GM20431 (cell line): ENCODE results near the gene HMGCLL1.

Experiments used
- in situ Hi-C: fragments of 300-500 bp; cut with MseI, MboI; formaldehyde crosslinking; loops from one replicate; pipeline ENCODE4 v1.15.0; 2020; ENCODE audit warnings: low sequenced_read_pairs; ENCODE audit not compliant: unreplicated experiment

HMGCLL1 gene

DNA sequence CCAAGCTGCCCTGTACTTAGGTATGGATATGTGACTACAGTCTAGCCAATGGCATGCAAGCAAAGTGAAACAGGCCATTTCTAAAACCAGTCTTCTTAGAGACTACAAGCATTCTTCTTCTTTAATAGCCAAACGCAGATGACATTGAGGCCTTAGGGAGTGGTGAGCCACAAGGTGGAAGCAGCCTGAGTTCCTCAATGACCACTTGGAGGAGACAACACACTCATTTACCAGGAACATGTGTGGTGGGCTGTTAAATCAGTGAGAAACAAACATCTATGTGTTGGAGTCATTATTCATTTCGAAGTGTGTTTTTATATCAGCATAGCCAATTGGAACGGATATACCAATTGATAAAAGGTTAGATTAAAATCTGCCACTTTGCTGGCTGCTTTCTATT, 129.8 kb downstream of the HMGCLL1 start:
- in situ Hi-C loops = no loop called here

- in situ Hi-C loops = no loop called here
These were observed 130.5 kb downstream of the HMGCLL1 start for GRCh38 chr6:55448451-55448850.

GRCh38 chr6:55447891-55448290, 131.1 kb downstream of the HMGCLL1 start:
- in situ Hi-C loops = no loop called here

GRCh38 chr6:55445648-55446204, 133.3 kb downstream of the HMGCLL1 start:
- in situ Hi-C loops = no loop called here

DNA sequence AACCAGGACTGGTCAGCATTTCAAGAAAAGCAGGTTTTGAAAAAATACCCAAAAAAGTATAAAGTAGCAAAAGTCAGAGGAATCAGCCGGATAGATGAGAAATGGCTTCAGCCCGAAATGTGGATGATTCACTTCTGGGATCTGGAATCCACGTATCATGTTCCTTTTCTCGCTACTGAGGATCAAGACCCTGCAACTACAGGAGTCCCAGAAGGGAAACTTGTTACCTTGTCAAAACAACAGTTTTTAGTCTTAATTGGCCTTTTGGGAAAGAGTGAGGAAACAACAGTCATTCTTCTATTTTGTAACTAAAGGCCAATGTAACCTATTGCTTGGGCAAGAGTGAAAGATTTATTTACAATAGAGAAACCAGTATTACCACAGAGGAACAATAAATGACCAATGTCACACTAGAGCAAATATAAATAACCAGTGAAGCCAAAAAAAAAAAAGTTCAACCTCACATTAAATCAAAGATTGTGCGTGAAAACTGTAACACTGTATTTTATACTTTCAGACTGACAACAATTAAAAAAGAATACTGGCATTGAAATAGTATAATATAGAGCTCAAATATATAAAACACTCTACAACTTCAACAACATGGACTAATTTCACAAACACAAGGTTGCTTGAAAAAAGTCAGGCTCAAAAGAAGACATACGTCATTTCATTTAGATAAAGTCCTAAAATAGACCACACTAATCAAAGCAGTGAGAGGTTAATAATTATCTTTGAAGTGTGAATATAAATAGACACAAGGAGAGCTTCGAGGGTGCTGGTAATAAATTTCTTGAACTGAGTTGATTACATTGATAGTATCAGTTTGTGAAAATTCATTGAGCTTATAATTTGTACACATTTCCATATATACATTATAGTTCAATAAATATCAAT, 135.5 kb downstream of the HMGCLL1 start:
- in situ Hi-C loops = no loop called here

DNA sequence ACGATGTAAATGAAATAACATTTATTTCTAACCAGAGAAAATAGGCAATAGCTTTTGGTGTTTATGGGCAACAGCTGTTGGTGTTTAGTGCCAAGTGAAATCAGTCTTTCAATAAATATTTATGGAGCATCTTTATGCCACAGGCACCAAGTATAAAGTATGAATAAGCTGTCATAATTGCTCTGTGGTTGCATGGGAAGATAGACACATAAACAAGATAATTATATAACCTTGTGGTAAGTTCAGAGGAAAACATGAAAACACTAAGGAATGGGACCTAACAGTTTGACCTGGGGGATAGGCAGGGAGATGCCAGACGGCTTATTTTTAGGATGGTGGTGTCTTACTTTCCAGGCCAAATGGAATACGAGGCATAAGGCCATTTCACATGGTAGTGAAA, 140.8 kb downstream of the HMGCLL1 start:
- in situ Hi-C loops = no loop called here

- in situ Hi-C loops = no loop called here
These were observed 141.9 kb downstream of the HMGCLL1 start for GRCh38 chr6:55437141-55437540.

DNA sequence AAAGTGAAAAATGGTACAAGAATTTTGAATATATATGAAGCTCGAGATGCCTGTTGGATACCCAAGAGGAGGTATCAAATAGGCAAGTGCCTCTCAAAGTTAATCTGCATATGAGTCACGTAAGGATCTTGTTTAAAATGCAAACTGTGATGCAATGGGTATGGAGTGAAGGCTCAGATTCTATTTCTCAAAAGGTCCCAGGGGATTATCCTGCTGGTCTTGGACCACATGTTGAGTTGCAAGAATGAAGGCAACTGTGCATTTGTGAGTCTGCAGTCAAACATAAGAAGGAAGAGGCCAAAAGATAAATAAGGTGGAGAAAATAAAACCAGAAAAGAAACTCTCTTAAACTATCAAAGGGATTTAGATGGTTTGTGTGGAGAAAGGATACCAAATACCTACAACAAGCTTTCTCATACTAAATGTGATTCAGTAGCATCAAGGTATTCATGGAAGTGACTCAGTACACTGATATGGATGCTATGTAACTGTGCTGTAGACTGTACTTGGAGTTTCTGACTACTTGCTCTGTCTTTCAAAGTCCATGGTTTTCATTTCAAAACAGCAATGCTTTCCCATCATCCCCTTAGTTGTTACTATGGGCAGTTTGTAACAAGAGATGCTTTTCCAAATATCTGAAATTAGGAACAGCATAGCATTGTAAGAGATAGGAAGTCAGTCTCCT, 145.4 kb downstream of the HMGCLL1 start:
- in situ Hi-C loops = no loop called here

- in situ Hi-C loops = no loop called here
These were observed 155.1 kb downstream of the HMGCLL1 start for GRCh38 chr6:55423933-55424332.

- in situ Hi-C loops = no loop called here
These were observed 168.3 kb downstream of the HMGCLL1 start for GRCh38 chr6:55410674-55411073.

GRCh38 chr6:55405474-55406235, 173.3 kb downstream of the HMGCLL1 start:
- in situ Hi-C loops = no loop called here

DNA sequence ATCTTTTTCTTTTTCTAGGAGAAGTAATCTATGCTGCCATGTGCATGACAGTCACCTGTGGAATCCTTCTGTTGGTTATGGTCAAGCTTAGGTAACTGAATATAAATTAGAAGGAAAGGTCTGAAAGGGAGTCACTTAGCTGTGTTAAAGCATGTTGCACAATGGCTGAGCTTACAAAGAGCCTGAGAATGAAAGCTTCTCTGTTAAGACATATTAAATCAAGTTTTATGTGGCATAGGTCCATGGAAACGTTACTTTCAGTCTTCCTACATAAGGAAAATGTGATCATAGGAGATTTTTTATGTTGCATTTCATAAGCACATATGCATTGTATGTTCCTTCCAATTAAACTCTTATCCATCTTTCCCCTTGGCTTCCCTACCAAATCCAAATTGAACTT, 179.6 kb downstream of the HMGCLL1 start:
- in situ Hi-C loops = no loop called here

- in situ Hi-C loops = no loop called here
These were observed 181.0 kb downstream of the HMGCLL1 start for GRCh38 chr6:55397986-55398385.

DNA sequence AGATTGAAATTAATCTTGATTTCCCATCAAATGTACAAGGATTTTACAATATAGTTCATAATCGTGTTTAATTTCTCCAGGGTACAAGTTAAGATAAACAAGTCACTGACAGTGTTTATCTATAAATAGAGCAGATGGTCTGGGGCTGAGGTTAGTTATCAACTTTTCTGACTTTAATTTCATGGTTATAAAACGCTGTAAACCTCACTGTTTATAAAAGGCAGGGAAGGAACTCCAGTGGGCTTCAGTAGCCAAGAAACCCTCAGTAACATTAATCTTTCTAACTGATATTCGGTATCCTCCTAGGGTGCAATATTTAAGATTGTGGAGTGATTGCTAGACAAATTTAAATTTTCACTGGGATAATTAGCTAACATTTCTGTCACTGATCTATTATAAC, 183.1 kb downstream of the HMGCLL1 start:
- in situ Hi-C loops = no loop called here

DNA sequence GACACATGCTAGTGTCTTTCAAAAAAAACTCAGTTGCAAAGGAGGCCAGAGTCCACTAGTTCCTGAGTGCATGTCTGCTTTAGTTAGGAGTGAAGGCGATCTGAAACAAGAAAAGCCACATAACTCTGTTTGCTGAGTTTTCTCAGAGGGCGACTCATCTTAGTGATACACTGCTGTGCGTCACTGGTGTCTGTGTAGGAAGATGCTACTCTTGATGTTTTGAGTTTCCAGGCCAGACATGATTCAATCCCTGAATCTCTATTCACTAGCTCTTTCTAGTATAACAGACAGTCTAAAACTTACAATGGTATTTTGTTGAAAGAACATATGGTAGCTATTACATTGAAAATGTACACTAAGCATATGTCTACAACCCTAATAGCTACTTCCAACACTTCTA, 190.8 kb downstream of the HMGCLL1 start:
- in situ Hi-C loops = no loop called here
